Natural killer cell treated with Interleukin-12 subunit alpha and Interleukin-12 subunit beta and Interleukin-15 and Interleukin-18, amount 100 ng/mL, for 72 hours (primary cell): ENCODE results near the gene PDGFA. TPM values are rescaled to one million over a fixed set of nuclear protein-coding genes. Genes with fewer than 3 reads are reported as not detected.

Experiments
- ATAC-seq, 2 donors: fragments of 150-1000 bp; cut with Tn5 transposase in 1 of 2; sonication (Bioruptor Pico), chemical (Tn5 transposase) in 1 of 2; 2 replicates each; pipeline ENCODE4 v1.10.0; 2021
- DNase-seq: peaks from one replicate; pipeline ENCODE4 v3.0.0; 2022; ENCODE audit warnings: low spot score
- H3K27ac Mint-ChIP-seq, 2 donors: 1 replicate in 1 of 2; 2 replicates in 1 of 2; pipeline ENCODE4 v1.8.0; 2022; ENCODE audit warnings: mixed read lengths in 2 of 2, mild to moderate bottlenecking in 1 of 2, moderate library complexity in 1 of 2
- H3K27me3 Mint-ChIP-seq, 2 donors: 1 replicate in 1 of 2; 2 replicates in 1 of 2; pipeline ENCODE4 v1.8.0; 2022; ENCODE audit warnings: mixed read lengths in 2 of 2
- H3K36me3 Mint-ChIP-seq: one replicate; pipeline ENCODE4 v1.8.0; 2022; ENCODE audit warnings: mixed read lengths
- H3K4me1 Mint-ChIP-seq, 2 donors: 1 replicate in 1 of 2; 2 replicates in 1 of 2; pipeline ENCODE4 v1.8.0; 2022; ENCODE audit warnings: low read depth in 2 of 2, mixed read lengths in 2 of 2, mild to moderate bottlenecking in 1 of 2
- H3K4me3 Mint-ChIP-seq: one replicate; pipeline ENCODE4 v1.8.0; 2022; ENCODE audit warnings: mixed read lengths
- H3K9me3 Mint-ChIP-seq: 2 replicates; pipeline ENCODE4 v1.8.0; 2022; ENCODE audit warnings: mixed read lengths
- total RNA-seq, 2 donors: library from RNA; stranded (reverse); gene quantifications; one replicate each; pipeline ENCODE4 v1.2.3, GENCODE V29; 2022

PDGFA gene
- total RNA-seq, 2 donors from 2014 or later = 1.3 to 5.0 TPM

DNA sequence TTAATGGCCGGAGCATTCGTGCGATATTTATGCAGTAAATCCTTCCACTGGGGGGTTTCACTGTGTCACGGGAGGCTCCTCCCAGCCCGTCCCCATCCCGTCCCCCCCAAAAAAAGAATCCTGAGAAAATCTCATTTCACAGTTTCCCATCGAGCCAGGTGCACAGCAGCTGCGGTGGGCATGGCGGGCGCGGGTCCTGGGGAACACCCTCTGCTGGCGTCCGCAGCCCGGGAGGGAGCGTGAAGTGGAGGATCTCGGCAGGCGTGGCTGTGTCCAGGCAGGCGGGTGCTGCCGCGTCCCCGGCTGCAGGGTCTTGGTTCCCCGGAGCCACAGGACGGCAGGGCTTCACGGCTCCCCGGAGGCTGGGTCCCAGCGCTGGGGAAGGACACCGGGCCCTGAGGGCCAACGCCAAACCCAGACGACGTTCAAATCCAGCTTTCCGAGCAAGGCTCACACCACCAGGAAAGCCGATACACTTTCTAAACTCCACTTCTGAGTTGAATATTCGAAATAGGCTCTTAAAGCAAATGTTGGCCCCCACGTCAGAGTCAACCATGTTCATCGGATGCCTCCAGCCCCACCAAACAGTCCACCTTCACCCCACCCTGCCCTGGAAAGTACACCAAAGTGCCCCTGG, 55.7 kb downstream of the PDGFA start:
- Mint-ChIP-seq H3K27ac (no peak overlapping the region), H3K36me3 (peaks cover 14% of the 10 kb centered on the region), H3K4me3 (no peak overlapping the region), H3K27me3 (no peaks in the 10 kb centered on the region), H3K4me1 (peaks cover 20% of the 10 kb centered on the region in 2 donors), H3K9me3 (peaks cover 18% of the 10 kb centered on the region)
- ATAC-seq (no peak), DNase-seq (no peak)

DNA sequence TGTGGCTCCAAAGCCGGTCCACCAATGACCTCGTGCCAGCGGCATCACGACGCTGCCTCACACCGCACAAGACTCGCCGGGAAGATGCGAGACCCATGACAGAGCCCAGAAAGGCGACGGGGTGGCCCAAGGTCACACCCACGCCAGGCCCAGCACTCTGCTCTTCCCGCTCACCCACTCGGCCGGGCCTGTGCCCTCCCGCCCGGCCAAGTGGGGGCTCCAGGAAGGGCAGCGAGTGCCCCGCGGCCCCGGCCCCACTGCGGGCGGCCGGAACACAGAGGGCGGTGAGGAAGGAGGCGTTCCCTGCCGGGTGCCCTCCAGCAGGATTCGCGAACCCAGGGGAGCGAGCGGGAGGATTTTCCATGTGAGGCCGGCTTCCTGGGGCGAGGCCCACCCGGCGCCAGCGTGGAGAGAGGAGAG, 56.3 kb downstream of the PDGFA start:
- ATAC-seq (no peak), DNase-seq (no peak)
- peaks cover 13% of the 10 kb centered on the region for H3K9me3 Mint-ChIP-seq
- H3K36me3 Mint-ChIP-seq = peaks cover 11% of the 10 kb centered on the region
- no peak overlapping the region for H3K27ac Mint-ChIP-seq
- peaks cover 14% of the 10 kb centered on the region in 2 donors for H3K4me1 Mint-ChIP-seq
- H3K4me3 Mint-ChIP-seq = no peak overlapping the region
- H3K27me3 Mint-ChIP-seq = no peaks in the 10 kb centered on the region

DNA sequence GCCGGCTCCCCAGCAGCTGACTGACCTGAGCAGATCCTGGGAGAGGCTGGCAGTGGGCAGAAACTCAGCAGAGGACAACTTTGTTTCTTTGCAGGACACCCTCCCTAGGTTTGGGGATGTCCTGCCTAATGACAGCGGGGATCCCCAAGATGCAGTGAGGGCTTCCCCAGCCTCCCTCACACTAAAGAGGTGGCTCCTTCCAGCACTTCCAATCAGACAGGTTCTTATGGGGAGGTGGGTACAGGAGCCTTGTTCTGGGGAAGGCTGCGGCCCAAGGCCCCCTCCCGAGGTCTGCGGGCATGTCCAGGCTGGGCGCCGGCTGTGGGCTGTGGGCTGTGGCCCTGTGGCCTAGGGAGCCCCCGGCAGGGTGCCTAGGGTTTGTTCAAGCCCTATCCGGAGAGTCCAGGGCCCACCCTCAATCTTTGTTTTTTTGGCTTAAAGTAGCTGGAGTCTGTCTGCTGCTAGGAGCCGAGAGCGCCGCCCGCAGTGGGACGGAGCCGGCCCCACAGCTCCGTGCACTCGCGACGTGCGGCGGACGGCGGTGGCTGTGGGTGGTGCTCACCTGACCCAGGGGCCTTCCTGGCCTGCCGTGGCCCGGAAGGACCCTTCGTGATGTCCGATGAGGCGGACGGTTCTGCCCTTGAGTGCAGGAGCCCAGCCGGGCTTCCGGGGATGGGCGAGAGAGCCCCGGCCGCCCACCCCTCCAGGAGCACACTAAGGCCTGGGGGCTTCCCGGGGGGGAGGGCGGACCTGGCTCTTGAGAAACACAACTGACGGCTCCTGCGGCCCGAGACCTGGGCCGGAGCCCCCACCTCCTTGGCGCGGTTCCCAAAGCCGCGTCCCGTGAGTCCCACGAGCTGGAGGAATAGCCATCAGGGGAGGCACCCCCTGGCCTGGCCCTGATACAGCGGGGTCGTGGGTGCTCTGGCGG, 57.2 kb downstream of the PDGFA start:
- Mint-ChIP-seq H3K27ac (no peak overlapping the region), H3K4me3 (no peak overlapping the region)

DNA sequence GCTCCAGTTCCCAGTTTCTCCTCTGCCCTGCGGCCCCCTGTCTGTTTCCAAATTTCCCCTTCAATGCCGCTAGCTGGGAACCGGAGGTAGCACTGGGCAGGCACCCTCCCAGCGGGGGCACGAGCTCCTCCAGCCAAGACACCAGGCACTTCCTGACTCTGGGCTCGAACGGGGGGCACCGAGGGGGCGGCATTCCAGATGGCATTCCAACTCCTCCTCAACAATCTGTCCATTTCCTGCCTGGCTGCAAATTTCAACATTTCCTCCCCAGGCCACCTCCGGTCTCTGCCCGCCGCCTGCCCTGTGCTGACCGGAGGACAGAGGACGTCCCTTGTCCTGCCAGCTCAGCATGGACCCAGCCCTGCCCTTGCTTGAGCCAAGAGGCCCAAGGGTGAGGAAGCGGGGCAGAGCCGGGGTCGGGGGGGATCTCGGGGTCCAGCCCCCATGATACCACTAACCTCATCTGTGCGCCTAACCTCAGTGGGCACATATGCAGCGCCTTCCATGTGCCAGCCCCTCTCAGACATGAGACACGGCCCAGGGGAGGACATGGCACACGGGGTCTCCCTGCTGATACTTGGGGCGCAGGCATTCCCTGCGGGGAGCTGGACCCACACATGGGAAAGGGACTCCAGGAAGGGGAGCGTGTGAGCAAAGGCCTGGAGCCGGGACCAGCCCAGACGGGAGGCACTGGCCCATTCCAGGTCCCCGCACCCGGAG, 58.0 kb downstream of the PDGFA start:
- Mint-ChIP-seq H3K4me3 (no peak overlapping the region), H3K27ac (no peak overlapping the region), H3K27me3 (no peaks in the 10 kb centered on the region), H3K4me1 (no peaks in the 10 kb centered on the region), H3K36me3 (no peaks in the 10 kb centered on the region), H3K9me3 (no peaks in the 10 kb centered on the region)
- DNase-seq (no peak), ATAC-seq (peak in 1 of 2 donors; percentile 14)

More for the DNA sequence above, 57.2 kb downstream of the PDGFA start:
- ATAC-seq = no peak
- peaks cover 5% of the 10 kb centered on the region in 2 donors for H3K4me1 Mint-ChIP-seq
- H3K36me3 Mint-ChIP-seq = peaks cover 2% of the 10 kb centered on the region
- H3K27me3 Mint-ChIP-seq = no peaks in the 10 kb centered on the region
- no peak for DNase-seq
- peaks cover 4% of the 10 kb centered on the region for H3K9me3 Mint-ChIP-seq

DNA sequence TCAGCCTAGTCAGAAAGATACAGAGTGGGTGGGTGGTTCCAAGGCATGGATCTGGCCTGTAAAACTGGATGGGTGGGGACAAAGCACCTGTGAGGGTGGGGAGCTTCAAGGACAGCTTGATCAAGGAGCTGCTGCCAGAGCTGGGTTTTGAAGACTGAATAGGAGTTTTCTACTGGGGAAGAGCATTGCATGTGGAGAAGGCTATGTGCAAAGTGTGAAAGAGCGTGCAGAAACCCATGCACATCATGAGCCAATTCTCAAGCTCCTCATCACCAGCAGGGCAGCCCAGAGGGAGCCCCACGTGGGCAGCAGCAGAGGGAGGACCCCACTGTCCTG, 58.6 kb downstream of the PDGFA start:
- H3K27me3 Mint-ChIP-seq = no peaks in the 10 kb centered on the region
- DNase-seq (no peak), ATAC-seq (no peak)
- H3K9me3 Mint-ChIP-seq = no peaks in the 10 kb centered on the region
- no peaks in the 10 kb centered on the region for H3K36me3 Mint-ChIP-seq
- no peak overlapping the region for H3K27ac Mint-ChIP-seq
- no peaks in the 10 kb centered on the region for H3K4me1 Mint-ChIP-seq
- no peak overlapping the region for H3K4me3 Mint-ChIP-seq

DNA sequence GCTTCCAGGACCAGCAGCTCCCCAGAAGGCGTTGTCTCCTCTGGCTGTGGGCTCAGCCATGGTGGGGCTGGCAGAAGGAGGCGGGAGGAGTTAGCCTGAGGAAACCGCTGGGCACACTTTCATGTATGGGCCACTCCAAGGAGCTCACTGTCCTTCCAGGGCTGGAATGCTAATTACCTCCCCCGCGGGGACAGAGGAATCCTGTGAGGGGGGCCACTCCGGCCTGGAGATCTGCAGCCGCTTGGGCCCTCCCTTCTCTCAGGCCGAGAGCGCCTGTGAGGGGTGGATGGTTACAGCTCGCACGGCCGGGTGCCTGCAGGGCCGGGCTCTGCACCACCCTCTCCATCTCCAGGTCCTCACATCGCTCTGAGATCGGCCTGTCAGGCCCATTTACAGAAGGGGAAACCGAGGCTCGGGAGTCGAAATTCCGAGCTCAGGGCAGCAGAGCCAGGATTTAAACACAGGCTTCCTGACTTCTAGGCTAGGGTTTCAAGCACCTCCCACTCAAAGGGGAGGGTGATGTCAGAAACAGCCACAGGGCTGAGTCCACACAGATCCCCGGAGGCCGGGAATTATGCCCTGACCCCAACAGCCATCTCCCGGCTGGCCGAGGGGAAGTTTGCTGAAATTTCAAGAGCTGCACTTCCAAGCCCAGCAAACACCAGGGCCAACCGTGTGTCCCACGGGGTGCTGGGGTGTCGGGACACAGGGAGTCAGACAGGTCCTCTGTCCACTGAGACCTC, 59.1 kb downstream of the PDGFA start:
- Mint-ChIP-seq H3K27ac (no peak overlapping the region), H3K9me3 (no peaks in the 10 kb centered on the region), H3K4me1 (no peaks in the 10 kb centered on the region), H3K27me3 (no peaks in the 10 kb centered on the region), H3K4me3 (no peak overlapping the region), H3K36me3 (no peaks in the 10 kb centered on the region)
- no peak for DNase-seq
- peak in 1 of 2 donors; percentile 17 for ATAC-seq

DNA sequence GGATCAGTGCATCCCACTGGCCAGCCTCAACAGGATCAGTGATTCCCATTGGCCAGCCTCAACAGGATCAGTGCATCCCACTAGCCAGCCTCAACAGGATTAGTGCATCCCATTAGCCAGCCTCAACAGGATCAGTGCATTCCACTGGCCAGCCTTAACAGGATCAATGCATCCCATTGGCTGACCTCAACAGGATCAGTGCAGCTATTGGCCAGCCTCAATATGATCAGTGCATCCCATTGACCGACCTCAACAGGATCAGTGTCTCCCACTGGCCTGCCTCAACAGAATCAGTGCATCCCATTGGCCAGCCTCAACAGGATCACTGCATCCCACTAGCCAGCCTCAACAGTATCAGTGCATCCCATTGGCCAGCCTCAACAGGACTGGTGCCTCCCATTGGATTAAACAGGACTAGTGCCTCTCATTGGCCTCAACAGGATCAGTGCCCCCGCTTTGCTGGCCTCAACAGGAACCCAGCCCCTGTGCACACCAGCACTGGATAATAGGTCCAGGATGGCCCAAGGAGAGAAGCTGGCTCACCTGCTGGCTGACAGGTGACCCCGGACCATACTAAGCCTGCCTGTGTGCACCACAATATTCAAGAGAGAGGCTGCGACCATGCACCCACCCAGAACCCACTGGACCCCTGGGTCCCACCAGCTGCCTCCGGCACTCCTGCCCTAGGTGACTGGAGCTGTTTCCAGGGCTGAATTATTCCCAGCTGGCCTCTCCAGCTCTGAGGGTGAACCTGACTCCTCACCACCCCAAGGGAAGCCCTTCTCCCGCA, 59.9 kb downstream of the PDGFA start:
- no peak overlapping the region for H3K27ac Mint-ChIP-seq
- no peak overlapping the region for H3K4me3 Mint-ChIP-seq
- no peaks in the 10 kb centered on the region for H3K4me1 Mint-ChIP-seq
- H3K9me3 Mint-ChIP-seq = no peaks in the 10 kb centered on the region
- DNase-seq (peak; percentile 39), ATAC-seq (no peak)
- no peaks in the 10 kb centered on the region for H3K36me3 Mint-ChIP-seq
- H3K27me3 Mint-ChIP-seq = no peaks in the 10 kb centered on the region

DNA sequence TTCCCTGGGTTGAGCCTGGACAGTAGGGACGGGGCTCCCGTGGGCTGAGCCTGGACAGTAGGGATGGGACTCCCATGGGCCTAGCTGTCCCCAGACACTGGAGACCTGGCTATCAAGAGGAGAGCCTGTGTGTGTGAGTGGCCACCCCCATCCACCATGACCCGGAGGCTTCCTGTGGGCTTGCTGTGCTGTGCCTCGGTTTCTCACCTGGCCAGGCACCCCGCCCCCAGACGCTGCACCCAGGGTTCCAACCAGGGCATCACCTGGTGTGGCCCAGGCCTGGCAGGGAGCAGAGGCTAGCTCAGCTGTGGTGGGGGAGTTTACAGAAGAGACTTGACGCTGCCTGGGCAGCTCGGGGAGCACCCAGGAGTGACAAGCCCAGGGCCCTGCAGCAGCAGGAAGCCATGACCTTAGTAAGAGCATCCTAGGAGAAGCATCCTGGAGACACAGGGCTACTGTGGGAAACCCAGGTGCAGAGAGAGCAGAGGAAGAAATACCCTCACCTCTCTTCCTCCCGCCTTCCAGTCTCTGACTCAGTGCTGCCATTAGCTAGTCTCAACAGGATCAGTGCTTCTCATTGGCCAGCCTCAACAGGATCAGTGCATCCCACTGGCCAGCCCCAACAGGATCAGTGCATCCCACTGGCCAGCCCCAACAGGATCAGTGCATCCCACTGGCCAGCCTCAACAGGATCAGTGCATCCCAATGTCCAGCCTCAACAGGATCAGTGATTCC, 61.0 kb downstream of the PDGFA start:
- ATAC-seq (no peak), DNase-seq (peak; percentile 45)
- Mint-ChIP-seq H3K9me3 (no peaks in the 10 kb centered on the region), H3K4me1 (no peaks in the 10 kb centered on the region), H3K36me3 (no peaks in the 10 kb centered on the region), H3K27ac (no peak overlapping the region), H3K27me3 (no peaks in the 10 kb centered on the region), H3K4me3 (no peak overlapping the region)

DNA sequence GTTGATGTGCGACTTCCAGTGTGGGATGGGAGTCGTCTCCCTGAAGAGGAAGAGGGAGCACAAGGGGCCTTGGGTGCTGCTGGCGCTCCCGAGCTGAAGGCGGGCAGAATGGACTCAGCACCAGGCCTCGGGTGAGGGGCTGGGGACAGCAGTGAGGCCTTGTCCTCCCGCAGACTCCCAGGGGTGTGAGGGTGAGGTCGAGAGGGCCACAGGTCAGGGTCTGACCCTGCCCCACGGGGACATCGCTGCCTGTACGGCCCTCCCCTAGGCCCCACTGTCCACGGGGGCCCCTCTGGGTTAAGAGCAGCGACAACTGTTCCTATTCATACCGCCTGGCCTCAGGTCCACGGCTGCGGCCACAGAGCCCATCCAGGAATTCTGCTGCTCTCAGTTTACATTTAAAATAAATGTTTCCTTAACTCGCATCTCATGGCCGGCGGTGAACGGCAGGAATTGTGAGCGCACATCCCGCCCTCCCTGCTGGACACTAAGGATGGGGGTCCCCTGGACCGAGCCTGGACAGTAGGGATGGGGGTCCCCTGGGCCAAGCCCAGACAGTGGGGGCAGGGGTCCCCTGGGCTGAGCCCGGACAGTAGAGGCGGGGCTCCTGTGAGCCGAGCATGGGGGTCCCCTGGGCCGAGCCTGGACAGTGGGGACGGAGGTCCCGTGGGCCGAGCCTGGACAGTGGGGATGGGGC, 61.7 kb downstream of the PDGFA start:
- Mint-ChIP-seq H3K27me3 (no peaks in the 10 kb centered on the region), H3K27ac (no peak overlapping the region), H3K9me3 (no peaks in the 10 kb centered on the region), H3K36me3 (no peaks in the 10 kb centered on the region), H3K4me3 (no peak overlapping the region), H3K4me1 (no peaks in the 10 kb centered on the region)
- peak; percentile 58 for DNase-seq
- ATAC-seq = peak; percentile 25 to 31

DNA sequence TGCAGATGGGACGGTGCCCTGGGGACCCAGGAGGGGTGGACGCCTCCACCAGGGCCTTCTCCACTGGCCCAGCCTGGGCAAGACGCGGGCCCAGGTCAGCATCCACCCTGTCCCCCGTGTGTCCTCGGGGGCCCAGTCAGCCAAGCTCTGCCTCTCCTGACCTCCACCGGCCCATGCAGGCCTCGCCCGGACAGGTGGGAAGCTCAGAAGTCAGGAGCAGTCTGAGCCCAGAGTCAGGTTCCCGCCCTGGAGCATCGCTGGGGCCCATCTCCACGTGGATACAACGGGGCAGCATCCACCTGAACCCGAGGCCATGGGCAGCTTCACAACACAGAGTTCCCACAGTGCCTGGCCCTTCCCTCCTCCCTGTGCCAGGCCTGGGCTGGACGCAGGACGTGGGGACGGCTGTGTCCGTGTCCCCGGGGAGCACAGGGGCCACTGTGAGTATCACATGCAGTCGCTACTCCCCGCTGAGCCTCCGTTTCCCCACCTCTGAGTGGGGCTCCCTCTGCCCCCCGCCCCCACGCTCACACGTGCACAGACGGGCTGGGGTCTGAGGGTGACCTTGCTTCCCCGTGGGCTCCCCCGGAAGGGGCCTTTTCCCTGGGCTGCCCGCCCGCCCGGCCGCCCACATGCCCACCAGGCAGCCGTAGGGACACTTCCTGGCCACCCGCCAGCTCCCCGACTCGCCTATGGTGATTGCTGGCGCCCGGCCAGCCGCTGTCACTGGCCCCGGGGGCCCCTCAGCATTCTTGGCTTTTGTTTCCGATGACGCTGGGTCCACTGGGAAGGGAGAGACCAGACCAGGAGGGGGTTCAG, 64.3 kb downstream of the PDGFA start:
- no peaks in the 10 kb centered on the region for H3K36me3 Mint-ChIP-seq
- DNase-seq (peak; percentile 51), ATAC-seq (no peak)
- no peak overlapping the region for H3K4me3 Mint-ChIP-seq
- no peak overlapping the region for H3K27ac Mint-ChIP-seq
- peaks cover 6 to 13% of the 10 kb centered on the region in 2 donors for H3K4me1 Mint-ChIP-seq
- peaks cover 7 to 10% of the 10 kb centered on the region in 2 donors for H3K27me3 Mint-ChIP-seq
- no peaks in the 10 kb centered on the region for H3K9me3 Mint-ChIP-seq

DNA sequence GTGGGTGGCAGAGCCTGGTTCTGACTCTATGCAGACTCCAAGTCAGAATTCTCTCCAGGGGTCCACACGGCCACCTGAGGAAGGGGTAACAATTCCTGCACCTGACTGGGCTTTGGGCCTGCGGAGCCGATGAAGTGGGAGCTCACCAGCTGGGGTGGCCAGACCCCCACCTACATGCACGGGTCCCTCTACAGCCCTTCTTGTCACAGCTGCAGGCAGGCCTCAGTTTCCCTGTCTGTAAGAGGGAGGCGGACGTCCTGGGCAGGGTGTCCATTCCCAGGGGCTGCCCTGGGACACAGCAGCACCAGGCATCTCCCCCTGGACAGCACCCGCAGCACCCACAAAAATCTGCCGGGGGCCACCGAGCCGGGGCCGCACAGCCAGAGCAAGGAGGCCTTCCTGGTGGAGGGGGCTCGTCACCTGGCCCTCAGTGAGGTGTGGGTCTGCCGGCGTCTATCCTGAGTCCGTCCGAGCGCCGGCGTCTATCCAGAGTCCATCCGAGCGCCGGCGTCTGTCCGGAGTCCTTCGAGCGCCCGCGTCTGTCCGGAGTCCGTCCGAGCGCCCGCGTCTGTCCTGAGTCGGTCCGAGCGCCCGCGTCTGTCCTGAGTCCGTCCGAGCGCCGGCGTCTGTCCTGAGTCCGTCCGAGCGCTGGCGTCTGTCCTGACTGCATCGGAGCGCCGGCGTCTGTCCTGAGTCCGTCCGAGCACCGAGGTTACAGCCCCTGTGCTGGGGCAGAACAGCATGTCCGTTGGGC, 65.1 kb downstream of the PDGFA start:
- DNase-seq (peak; percentile 59), ATAC-seq (no peak)
- peaks cover 6 to 13% of the 10 kb centered on the region in 2 donors for H3K4me1 Mint-ChIP-seq

More for the DNA sequence above, 65.1 kb downstream of the PDGFA start:
- no peaks in the 10 kb centered on the region for H3K36me3 Mint-ChIP-seq
- H3K4me3 Mint-ChIP-seq = no peak overlapping the region
- no peak overlapping the region for H3K27ac Mint-ChIP-seq
- H3K9me3 Mint-ChIP-seq = no peaks in the 10 kb centered on the region
- H3K27me3 Mint-ChIP-seq = peaks cover 9 to 10% of the 10 kb centered on the region in 2 donors
